ENCODE data around the gene SUGCT. TPM values are rescaled to one million over a fixed set of nuclear protein-coding genes. Genes with fewer than 3 reads are reported as not detected.
"Not testable (repeated sequence)": the region's sequence is repeated elsewhere in the genome, so short reads cannot be mapped to it uniquely, and the experiment has no call there.

Gene SUGCT
- total and polyA plus RNA-seq, 3 experiments from 2014 or later: 1.1 to 1.4 (median 1.3) TPM

DNA sequence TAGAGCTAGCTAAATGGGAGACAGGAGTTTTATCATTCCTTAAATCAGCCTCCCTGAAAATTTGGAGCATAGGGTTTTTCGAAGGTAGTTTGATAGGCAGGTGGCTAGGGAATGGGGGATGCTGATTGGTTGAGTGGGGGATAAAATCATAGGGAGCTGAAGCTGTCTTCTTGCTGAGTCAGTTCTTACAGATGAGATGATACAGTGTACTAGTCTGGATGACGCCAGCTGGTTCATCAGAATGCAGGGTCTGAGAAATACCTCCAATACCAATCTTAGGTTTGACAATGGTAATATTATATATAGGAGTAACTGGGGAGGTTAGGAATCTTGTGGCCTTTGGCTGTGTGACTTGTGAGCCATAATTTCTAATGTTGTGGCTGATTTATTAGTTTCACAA is 271.2 kb downstream of the SUGCT start:
- no peak overlapping the region for H3K4me3 ChIP-seq (ENCODE audit: low read length)
- H3K4me1 ChIP-seq (ENCODE audit: insufficient read depth, low read length): no peaks in the 10 kb centered on the region
- H3K27me3 ChIP-seq (ENCODE audit: insufficient read depth, low read length, poor library complexity, severe bottlenecking): no peaks in the 10 kb centered on the region
- POLR2A ChIA-PET: no interaction called here
- H3K36me3 Mint-ChIP-seq: peaks cover 0 to 4% (median 1%) of the 10 kb centered on the region in 3 donors
- H3K27ac ChIP-seq (ENCODE audit: low read depth, low read length): no peak overlapping the region
- no peaks in the 10 kb centered on the region for H3K27me3 Mint-ChIP-seq
- DNase-seq: no peak
- no peaks in the 10 kb centered on the region for H3K4me1 Mint-ChIP-seq
- H3K27ac Mint-ChIP-seq: no peak overlapping the region
- H3K9me3 Mint-ChIP-seq: peaks cover 6 to 16% (median 11%) of the 10 kb centered on the region in 5 donors
- CTCF ChIA-PET: interaction anchor here (1.2 kb wide), 1 partner anchor 12 kb away, joined by 3 read pairs; no protein-coding TSS in a partner anchor
- H3K4me3 Mint-ChIP-seq: no peak overlapping the region
- no peaks in the 10 kb centered on the region for H3K36me3 ChIP-seq (ENCODE audit: insufficient read depth, low read length)
- H3K9me3 ChIP-seq (ENCODE audit: low read length): no peaks in the 10 kb centered on the region

DNA sequence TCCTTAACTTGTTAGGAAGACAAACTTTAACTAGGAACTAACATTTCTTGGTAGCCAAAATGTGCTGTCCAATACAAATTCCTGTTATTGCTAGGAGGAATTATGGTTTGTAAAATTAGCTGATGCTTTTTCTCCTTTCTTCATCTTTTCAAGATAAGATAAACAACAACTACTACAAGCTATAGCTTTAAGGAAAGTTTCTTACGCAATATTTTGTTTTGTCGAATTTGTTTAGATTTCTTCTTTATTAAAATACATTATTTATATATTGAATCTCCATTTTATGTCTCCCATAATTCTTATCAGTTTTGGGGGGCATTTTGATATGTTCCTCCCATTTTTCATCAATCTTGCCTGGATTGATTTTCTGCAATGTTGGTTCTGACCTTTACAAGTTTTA is 277.5 kb downstream of the SUGCT start:
- Histone ChIP-seq H3K36me3 (ENCODE audit: insufficient read depth, low read length) (no peaks in the 10 kb centered on the region), H3K27ac (ENCODE audit: low read depth, low read length) (no peak overlapping the region), H3K9me3 (ENCODE audit: low read length) (no peaks in the 10 kb centered on the region), H3K27me3 (ENCODE audit: insufficient read depth, low read length, poor library complexity, severe bottlenecking) (no peaks in the 10 kb centered on the region), H3K4me3 (ENCODE audit: low read length) (no peak overlapping the region), H3K4me1 (ENCODE audit: insufficient read depth, low read length) (no peaks in the 10 kb centered on the region)
- H3K4me1 Mint-ChIP-seq: no peaks in the 10 kb centered on the region
- no peak for DNase-seq
- H3K27me3 Mint-ChIP-seq: no peaks in the 10 kb centered on the region
- POLR2A ChIA-PET: no interaction called here
- peaks cover 4 to 17% (median 15%) of the 10 kb centered on the region in 5 donors for H3K9me3 Mint-ChIP-seq
- H3K36me3 Mint-ChIP-seq: no peaks in the 10 kb centered on the region
- H3K27ac Mint-ChIP-seq: no peak overlapping the region
- no peak overlapping the region for H3K4me3 Mint-ChIP-seq
- CTCF ChIA-PET: no interaction called here

DNA sequence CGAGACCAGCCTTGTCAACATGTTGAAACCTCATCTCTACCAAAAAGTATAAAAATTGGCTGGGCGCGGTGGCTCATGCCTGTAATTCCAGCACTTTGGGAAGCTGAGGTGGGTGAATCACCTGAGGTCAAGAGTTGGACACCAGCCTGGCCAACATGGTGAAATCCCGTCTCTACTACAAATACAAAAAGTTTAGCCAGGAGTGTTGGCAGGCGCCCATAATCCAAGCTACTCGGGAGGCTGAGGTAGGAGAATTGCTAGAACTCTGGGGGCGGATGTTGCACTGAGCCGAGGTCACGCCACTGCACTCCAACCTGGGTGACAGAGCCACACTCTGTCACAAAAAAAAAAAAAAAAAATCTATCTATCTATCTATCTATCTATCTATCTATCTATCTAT is 279.9 kb downstream of the SUGCT start:
- H3K4me3 ChIP-seq (ENCODE audit: low read length); DNase-seq; H3K9me3 ChIP-seq (ENCODE audit: low read length); H3K27ac ChIP-seq (ENCODE audit: low read depth, low read length); H3K36me3 Mint-ChIP-seq; H3K27me3 Mint-ChIP-seq; H3K36me3 ChIP-seq (ENCODE audit: insufficient read depth, low read length); H3K27ac Mint-ChIP-seq; H3K4me3 Mint-ChIP-seq; H3K27me3 ChIP-seq (ENCODE audit: insufficient read depth, low read length, poor library complexity, severe bottlenecking); H3K4me1 ChIP-seq (ENCODE audit: insufficient read depth, low read length); POLR2A ChIA-PET; H3K4me1 Mint-ChIP-seq: not testable (repeated sequence)
- CTCF ChIA-PET: interaction anchor here (0.7 kb wide), 1 partner anchor 32 kb away, joined by 3 read pairs; no protein-coding TSS in a partner anchor
- peaks cover 6 to 17% (median 15%) of the 10 kb centered on the region in 5 donors for H3K9me3 Mint-ChIP-seq

DNA sequence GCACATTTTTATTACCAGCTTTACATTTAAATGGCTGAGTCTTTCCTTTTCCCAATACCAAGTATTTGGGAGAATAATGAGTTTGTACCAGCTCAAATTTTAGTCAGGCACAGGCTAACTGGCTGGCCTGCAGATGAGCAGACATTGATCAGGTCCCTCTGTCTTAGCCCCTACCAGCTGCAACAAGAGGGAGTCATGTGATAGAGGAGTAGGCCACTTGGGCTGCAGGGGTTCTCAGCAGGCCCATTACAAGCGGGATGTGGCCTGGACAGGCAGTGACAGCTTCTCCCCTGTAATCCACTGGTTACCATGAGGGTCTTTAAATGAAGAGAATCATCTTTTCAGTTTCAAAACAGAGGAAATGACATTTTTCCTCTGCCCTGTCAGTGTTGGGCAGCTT is 283.6 kb downstream of the SUGCT start:
- Mint-ChIP-seq H3K9me3 (peaks cover 0 to 13% (median 6%) of the 10 kb centered on the region in 5 donors), H3K27me3 (no peaks in the 10 kb centered on the region), H3K4me3 (no peak overlapping the region), H3K27ac (no peak overlapping the region), H3K36me3 (no peaks in the 10 kb centered on the region), H3K4me1 (no peaks in the 10 kb centered on the region)
- Histone ChIP-seq H3K9me3 (ENCODE audit: low read length) (no peaks in the 10 kb centered on the region), H3K4me1 (ENCODE audit: insufficient read depth, low read length) (no peaks in the 10 kb centered on the region), H3K27ac (ENCODE audit: low read depth, low read length) (no peak overlapping the region), H3K4me3 (ENCODE audit: low read length) (no peak overlapping the region), H3K27me3 (ENCODE audit: insufficient read depth, low read length, poor library complexity, severe bottlenecking) (no peaks in the 10 kb centered on the region), H3K36me3 (ENCODE audit: insufficient read depth, low read length) (no peaks in the 10 kb centered on the region)
- ChIA-PET CTCF (interaction anchor here (0.6 kb wide), 1 partner anchor 12 kb away, joined by 3 read pairs; no protein-coding TSS in a partner anchor), POLR2A (no interaction called here)
- DNase-seq: no peak

DNA sequence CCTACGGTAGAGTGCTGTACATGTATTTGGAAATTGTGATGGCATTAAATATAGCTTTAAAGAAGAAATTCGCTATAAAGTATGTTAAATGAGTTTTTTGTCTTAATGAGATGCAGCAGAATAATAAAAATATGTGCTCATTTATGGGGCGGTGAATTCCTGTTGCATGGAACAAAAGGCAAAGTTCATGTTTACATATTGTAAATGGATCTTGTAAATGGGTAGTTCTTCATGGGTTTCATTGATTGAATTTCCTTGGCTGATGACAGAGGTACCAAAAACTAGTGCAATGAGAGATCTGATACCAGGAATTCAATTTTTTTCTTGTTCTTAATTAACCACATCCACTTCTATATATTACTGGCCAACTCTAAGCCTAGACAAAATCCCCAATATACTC is 284.2 kb downstream of the SUGCT start:
- Mint-ChIP-seq H3K36me3 (no peaks in the 10 kb centered on the region), H3K27me3 (no peaks in the 10 kb centered on the region), H3K4me1 (no peaks in the 10 kb centered on the region), H3K9me3 (peaks cover 2 to 13% (median 6%) of the 10 kb centered on the region in 5 donors), H3K4me3 (no peak overlapping the region), H3K27ac (no peak overlapping the region)
- ChIA-PET CTCF (no interaction called here), POLR2A (no interaction called here)
- H3K4me3 ChIP-seq (ENCODE audit: low read length): no peak overlapping the region
- H3K9me3 ChIP-seq (ENCODE audit: low read length): no peaks in the 10 kb centered on the region
- no peak overlapping the region for H3K27ac ChIP-seq (ENCODE audit: low read depth, low read length)
- no peaks in the 10 kb centered on the region for H3K4me1 ChIP-seq (ENCODE audit: insufficient read depth, low read length)
- no peaks in the 10 kb centered on the region for H3K27me3 ChIP-seq (ENCODE audit: insufficient read depth, low read length, poor library complexity, severe bottlenecking)
- no peaks in the 10 kb centered on the region for H3K36me3 ChIP-seq (ENCODE audit: insufficient read depth, low read length)
- DNase-seq: no peak

DNA sequence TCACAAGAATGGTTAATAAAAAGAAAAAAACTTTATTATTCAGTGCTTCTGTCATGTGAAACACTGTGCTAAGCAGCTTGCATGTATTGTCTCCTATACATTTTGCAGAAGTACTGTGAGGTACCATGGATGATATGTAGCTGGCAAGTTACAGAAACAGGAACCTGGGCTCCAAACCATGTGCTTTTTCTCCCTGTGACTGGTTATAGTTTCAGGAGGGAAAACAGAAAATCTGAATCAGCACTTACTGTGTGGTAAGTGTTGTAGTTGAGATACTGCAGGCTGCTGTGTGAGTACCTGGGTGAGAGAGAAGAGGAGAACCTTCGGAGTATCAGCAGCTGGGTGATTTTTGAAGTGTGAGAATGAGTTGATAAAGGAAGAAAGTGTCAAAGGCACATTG is 285.0 kb downstream of the SUGCT start:
- DNase-seq: no peak
- H3K9me3 ChIP-seq (ENCODE audit: low read length): no peaks in the 10 kb centered on the region
- H3K27ac Mint-ChIP-seq: no peak overlapping the region
- POLR2A ChIA-PET: interaction anchor here (0.5 kb wide), 1 partner anchor 9 kb away, joined by 3 read pairs; no protein-coding TSS in a partner anchor
- peaks cover 3 to 12% (median 6%) of the 10 kb centered on the region in 5 donors for H3K9me3 Mint-ChIP-seq
- H3K36me3 Mint-ChIP-seq: no peaks in the 10 kb centered on the region
- CTCF ChIA-PET: no interaction called here
- H3K27ac ChIP-seq (ENCODE audit: low read depth, low read length): no peak overlapping the region
- H3K36me3 ChIP-seq (ENCODE audit: insufficient read depth, low read length): no peaks in the 10 kb centered on the region
- no peaks in the 10 kb centered on the region for H3K4me1 ChIP-seq (ENCODE audit: insufficient read depth, low read length)
- no peaks in the 10 kb centered on the region for H3K4me1 Mint-ChIP-seq
- no peak overlapping the region for H3K4me3 Mint-ChIP-seq
- H3K27me3 Mint-ChIP-seq: no peaks in the 10 kb centered on the region
- H3K4me3 ChIP-seq (ENCODE audit: low read length): no peak overlapping the region
- no peaks in the 10 kb centered on the region for H3K27me3 ChIP-seq (ENCODE audit: insufficient read depth, low read length, poor library complexity, severe bottlenecking)

DNA sequence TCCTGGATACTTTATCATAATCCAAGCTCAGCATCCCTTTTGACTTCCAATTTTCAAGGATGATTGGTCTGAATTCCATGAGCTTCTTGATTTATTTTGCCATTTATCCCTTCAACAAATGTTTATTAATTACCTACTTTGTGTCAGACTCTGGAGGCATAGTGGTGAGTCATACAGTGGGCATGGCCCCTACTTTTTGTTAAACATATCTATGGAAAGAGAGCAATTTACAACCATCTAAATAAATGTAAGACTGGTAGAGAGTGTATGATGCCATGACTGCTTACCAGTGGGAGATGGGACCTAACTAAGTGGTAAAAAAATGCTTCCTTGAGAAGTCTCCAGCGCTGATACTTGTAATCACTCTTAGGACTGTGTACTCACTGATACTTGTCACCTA is 286.6 kb downstream of the SUGCT start:
- H3K27ac Mint-ChIP-seq: no peak overlapping the region
- H3K9me3 Mint-ChIP-seq: peaks cover 3 to 17% (median 6%) of the 10 kb centered on the region in 5 donors
- H3K36me3 Mint-ChIP-seq: no peaks in the 10 kb centered on the region
- H3K4me3 Mint-ChIP-seq: no peak overlapping the region
- Histone ChIP-seq H3K4me3 (ENCODE audit: low read length) (no peak overlapping the region), H3K36me3 (ENCODE audit: insufficient read depth, low read length) (no peaks in the 10 kb centered on the region), H3K4me1 (ENCODE audit: insufficient read depth, low read length) (no peaks in the 10 kb centered on the region), H3K27ac (ENCODE audit: low read depth, low read length) (no peak overlapping the region), H3K27me3 (ENCODE audit: insufficient read depth, low read length, poor library complexity, severe bottlenecking) (no peaks in the 10 kb centered on the region), H3K9me3 (ENCODE audit: low read length) (no peaks in the 10 kb centered on the region)
- ChIA-PET CTCF (no interaction called here), POLR2A (no interaction called here)
- no peaks in the 10 kb centered on the region for H3K27me3 Mint-ChIP-seq
- H3K4me1 Mint-ChIP-seq: no peaks in the 10 kb centered on the region
- DNase-seq: no peak

DNA sequence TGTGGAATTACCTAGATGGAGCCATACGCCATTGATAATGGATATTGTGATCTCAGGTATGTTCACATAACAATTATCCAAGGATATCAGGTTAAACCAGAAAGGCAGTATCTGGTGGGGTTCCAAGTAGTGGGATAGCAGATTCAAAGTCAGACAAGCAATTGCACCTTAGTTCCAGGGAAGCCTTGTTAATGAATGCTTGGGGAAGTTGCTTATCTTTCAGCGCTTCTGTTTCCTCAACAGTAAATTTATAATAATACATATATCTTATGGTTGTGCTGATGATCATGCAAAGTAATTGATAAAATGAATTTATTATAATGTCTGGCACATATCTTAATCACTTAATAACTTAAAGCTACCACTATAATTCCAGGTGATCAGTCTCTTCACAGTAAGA is 290.9 kb downstream of the SUGCT start:
- no peak for DNase-seq
- H3K27me3 Mint-ChIP-seq: no peaks in the 10 kb centered on the region

DNA sequence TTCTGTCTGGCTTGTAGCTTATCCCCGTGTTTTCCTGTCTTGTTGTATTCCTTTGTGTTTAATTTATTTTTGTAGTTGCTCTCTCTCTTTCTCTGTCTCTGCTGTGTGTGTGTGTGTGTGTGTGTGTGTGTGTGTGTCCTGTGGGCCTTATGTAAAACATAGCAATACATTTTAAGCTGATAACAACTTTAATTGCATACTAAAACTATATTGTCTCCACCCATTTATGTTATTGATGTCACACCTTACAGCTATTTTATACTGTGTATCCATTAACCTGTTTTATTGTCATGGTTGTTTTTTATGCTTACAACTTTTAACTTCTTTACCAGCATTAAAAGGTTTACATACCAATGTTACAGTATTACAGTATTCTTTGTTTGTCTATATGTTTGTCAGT is 293.6 kb downstream of the SUGCT start:
- Mint-ChIP-seq H3K36me3 (peaks cover 0 to 2% (median 0%) of the 10 kb centered on the region in 3 donors), H3K27ac (no peak overlapping the region), H3K4me1 (no peaks in the 10 kb centered on the region), H3K4me3 (no peak overlapping the region), H3K9me3 (peaks cover 11 to 31% (median 23%) of the 10 kb centered on the region in 5 donors), H3K27me3 (no peaks in the 10 kb centered on the region)
- no peak for DNase-seq
- CTCF ChIA-PET: no interaction called here
- Histone ChIP-seq H3K9me3 (ENCODE audit: low read length) (no peaks in the 10 kb centered on the region), H3K36me3 (ENCODE audit: insufficient read depth, low read length) (no peaks in the 10 kb centered on the region), H3K27me3 (ENCODE audit: insufficient read depth, low read length, poor library complexity, severe bottlenecking) (no peaks in the 10 kb centered on the region), H3K4me3 (ENCODE audit: low read length) (no peak overlapping the region), H3K4me1 (ENCODE audit: insufficient read depth, low read length) (no peaks in the 10 kb centered on the region), H3K27ac (ENCODE audit: low read depth, low read length) (no peak overlapping the region)
- POLR2A ChIA-PET: interaction anchor here (0.7 kb wide), 1 partner anchor 9 kb away, joined by 3 read pairs; no protein-coding TSS in a partner anchor

More for the DNA sequence above, 290.9 kb downstream of the SUGCT start:
- Mint-ChIP-seq H3K4me1 (no peaks in the 10 kb centered on the region), H3K9me3 (peaks cover 3 to 12% (median 8%) of the 10 kb centered on the region in 5 donors), H3K4me3 (no peak overlapping the region), H3K27ac (no peak overlapping the region), H3K36me3 (no peaks in the 10 kb centered on the region)
- no peaks in the 10 kb centered on the region for H3K9me3 ChIP-seq (ENCODE audit: low read length)
- CTCF ChIA-PET: no interaction called here
- H3K4me3 ChIP-seq (ENCODE audit: low read length): no peak overlapping the region
- no peaks in the 10 kb centered on the region for H3K4me1 ChIP-seq (ENCODE audit: insufficient read depth, low read length)
- POLR2A ChIA-PET: no interaction called here
- no peaks in the 10 kb centered on the region for H3K27me3 ChIP-seq (ENCODE audit: insufficient read depth, low read length, poor library complexity, severe bottlenecking)
- no peak overlapping the region for H3K27ac ChIP-seq (ENCODE audit: low read depth, low read length)
- no peaks in the 10 kb centered on the region for H3K36me3 ChIP-seq (ENCODE audit: insufficient read depth, low read length)
